GM19193 (cell line): Measurements from ENCODE around the gene OR4K1.

ENCODE experiments used
- POLR2A ChIP-seq: IDR thresholded peaks from 4 replicates; pipeline ENCODE4 v1.6.1; 2011; ENCODE audit not compliant: insufficient read depth, insufficient read length; ENCODE audit errors: extremely low read depth

The OR4K1 gene, protein sequence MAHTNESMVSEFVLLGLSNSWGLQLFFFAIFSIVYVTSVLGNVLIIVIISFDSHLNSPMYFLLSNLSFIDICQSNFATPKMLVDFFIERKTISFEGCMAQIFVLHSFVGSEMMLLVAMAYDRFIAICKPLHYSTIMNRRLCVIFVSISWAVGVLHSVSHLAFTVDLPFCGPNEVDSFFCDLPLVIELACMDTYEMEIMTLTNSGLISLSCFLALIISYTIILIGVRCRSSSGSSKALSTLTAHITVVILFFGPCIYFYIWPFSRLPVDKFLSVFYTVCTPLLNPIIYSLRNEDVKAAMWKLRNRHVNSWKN

DNA sequence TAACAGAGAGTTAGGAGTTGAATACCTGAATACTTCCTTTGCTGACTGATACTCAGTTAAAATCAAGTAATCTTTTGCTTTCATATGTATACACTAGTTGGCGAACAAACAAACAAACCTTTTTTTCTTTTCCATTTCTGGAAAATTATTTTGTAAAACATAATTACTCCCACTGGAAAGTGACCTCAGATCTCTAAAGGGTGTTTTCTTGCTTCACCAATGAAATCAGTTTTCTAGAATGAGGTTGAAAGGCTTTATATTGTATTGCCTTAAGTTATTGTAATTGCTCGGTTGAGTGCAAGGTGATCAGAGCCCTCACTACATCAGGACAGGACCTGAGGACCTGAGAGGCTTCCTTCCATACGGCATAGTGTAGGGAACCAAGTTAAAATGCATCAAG lies at the start of gene OR4K1:
Gene OR4K1 (plus strand): TSS at position 301 of the 400 bp plus-strand sequence. CDS start 4,750 bp downstream, outside the sequence.
- no peak for TF ChIP-seq POLR2A

DNA sequence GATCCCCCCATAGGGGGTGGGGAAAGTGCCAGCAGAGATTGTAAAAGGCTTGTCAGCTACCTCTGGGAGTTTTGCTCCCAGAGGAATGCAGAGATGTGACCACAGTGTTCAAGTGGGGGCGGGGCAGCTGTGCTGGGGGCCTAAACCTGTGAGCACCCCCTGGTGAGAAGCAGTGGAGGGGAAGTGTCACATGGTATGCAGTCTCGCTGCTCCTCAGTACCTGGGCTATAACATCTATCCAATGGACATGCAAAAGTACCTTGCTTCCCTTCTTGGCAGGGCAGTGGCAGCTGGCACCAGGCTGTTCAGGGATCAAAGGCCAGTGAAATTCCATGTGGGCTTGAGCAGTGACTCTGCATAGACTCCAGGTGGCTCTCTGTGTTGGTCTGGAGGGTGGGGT lies 35.4 kb upstream of the OR4K1 start:
- TF ChIP-seq POLR2A: no peak

DNA sequence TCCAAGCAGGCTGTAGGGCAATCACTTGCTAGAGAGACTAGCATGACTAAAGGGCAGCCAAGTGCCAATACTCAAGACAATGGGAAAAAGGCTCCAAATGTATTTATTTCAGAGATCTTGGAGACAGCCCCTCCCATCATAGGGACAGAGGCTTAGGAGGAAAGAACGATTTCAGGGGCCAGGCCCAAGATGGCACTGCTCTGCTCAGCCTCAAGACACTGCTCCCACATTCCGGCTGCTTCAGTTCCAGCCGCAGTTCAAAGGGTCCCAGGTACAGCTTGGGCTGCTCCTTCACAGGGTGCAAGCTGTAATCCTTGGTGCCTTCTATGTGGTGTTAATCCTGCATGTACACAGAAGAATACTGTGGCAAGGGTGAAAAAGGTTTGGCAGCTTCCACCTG lies 29.7 kb upstream of the OR4K1 start:
- no peak for TF ChIP-seq POLR2A

DNA sequence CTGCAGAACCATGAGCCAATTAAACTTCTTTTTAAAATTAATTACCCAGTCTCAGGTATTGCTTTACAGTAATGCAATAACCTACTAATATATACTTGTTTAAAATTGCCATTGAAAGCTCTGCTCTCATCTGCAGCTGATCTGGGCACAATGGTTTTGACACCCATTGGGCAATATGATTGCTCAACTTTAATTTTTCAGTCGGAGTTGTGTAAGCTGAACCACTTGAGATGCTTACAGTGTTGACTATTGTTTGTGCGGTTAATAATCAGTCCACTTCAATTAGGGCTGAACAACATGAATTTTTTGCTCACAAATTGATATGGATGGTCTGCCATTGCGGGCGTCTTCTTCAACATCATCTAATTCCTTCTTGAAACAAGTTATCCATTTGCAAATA lies 28.3 kb upstream of the OR4K1 start:
- TF ChIP-seq POLR2A: no peak

DNA sequence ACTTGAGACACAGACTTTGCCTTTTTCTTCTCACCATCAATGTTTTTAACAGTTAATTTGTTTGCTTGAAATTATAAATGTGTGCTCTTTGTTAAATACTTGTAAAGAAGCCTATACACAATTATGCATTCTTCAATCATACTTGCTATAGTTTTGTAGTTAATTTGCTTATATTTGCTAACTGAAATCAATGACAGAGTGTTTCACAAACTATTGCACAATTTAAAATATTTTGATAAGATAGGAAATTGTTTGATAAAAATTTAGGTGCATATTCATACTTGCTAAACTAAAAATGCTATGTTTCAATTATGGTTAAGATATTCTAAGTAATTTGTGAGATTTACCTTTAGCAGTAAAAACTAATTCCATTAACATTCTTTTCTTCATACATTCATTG lies 24.1 kb upstream of the OR4K1 start:
- no peak for TF ChIP-seq POLR2A

GRCh38 chr14:19911114-19911513 lies 19.6 kb upstream of the OR4K1 start:
- no peak for TF ChIP-seq POLR2A

GRCh38 chr14:19917243-19917642 lies 13.5 kb upstream of the OR4K1 start:
- no peak for TF ChIP-seq POLR2A

GRCh38 chr14:19917955-19918518 lies 12.7 kb upstream of the OR4K1 start:
- TF ChIP-seq POLR2A: no peak

DNA sequence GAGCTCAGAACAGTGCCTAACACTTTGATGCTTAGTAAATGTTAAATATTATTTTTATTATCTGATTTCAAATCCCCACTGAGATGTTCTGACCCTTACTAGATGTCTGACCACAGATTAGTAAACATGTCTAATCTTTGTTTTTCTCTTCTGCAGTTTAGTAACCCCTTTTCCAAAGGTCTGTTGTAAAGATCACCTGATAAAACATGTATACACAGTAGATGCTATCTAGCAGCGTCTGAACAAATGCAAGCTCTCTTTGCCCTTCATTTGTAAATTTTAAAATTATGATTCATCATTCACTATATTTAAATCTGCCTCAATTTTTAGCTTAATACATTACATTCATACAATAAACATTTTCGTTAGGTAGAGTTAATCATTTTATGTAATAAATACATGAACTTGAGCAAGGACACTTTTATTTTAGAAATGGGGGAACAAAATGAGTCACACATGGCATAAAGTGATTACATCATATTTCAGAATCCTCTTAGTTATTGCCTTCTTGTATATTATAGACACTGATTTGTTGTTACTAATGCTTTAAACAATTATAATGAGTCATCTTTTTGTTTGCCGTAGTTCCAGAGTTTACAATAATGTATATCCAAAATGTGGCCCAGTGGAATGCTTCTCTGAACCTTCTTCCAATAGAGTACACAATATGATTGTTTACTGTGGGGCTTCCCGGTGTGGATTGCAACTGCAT lies 12.0 kb upstream of the OR4K1 start:
- TF ChIP-seq POLR2A: no peak

DNA sequence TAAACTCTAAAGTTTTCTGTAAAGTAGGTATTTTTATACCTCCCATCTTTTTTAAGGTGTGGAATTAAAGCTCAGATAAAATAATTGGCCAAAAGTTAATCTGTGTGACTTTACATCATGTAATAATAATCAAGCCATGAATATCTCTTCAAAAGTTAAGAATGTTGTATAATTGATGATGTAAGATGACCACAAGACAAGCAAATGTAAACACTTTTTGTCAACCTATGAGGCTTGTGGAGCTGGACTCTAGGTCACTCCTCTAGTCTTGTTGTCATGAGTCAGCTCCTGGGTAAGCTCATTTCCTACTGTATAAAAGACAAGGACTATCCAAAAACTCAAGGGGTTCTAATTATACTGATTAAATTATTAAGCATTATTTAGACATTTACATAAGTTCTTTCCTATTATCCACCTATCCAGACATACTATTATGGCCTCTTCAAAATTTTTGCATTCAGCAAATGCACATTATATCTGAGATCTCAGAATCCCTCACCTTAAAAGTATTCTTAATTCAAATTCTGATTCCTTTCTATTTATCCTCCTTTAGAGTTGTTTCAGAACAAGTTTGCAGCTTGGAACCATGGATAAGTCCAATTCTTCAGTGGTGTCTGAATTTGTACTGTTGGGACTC lies 10.6 kb upstream of the OR4K1 start, which contains the start of gene OR4K5:
Gene OR4K5 (plus strand): TSS at position 587 of the 637 bp plus-strand sequence. CDS start 0 bp downstream, at position 587.
- TF ChIP-seq POLR2A: no peak

- TF ChIP-seq POLR2A: no peak
These were observed 11.0 kb downstream of the OR4K1 start for GRCh38 chr14:19941668-19942067.

DNA sequence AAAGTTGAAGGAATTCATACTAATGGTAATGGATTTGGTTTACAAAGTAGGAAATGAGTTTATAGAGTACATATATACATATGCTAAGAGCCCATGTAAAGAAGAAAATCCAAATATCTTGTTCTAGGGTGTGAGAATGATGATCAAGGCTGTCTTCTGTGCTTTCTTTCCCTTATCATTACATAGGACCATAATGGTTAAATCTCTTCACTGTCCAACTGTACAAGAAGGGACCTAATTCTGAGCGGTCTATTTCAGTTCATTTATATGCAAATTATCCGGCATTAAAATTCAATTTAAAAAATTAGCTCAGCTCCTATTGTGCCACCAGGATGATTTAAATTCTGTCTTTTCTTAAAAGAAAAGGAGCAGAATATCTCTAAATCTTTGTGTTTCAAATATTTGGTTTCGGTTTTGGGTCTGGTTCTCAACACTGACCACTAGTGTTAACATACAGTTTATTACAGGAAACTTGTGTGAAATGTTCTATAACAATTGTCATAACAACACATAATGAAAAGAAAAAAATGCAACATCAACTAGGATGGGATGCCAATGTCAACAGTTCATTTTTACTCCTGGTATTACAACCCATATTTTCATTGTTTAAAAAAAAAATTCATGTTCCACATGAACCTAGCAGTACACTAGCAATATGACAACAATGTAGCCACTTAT lies 16.8 kb downstream of the OR4K1 start:
- TF ChIP-seq POLR2A: no peak

- no peak for TF ChIP-seq POLR2A
These were observed 18.5 kb downstream of the OR4K1 start for GRCh38 chr14:19949218-19949617.

GRCh38 chr14:19974844-19975243 lies 44.1 kb downstream of the OR4K1 start:
- TF ChIP-seq POLR2A: no peak

- TF ChIP-seq POLR2A: no peak
These were observed 44.6 kb downstream of the OR4K1 start, which contains the start of gene OR4K15 for GRCh38 chr14:19975291-19975690. OR4K15 (plus strand) TSS chr14:19975591; CDS start chr14:19975591, 0 bp downstream.
